GM13976 (cell line): ENCODE measurements around the gene RGS6.

Experiments used
- DNase-seq: peaks from one replicate; pipeline ENCODE4 v3.0.0; 2012; ENCODE audit warnings: low spot score
- in situ Hi-C: fragments of 300-500 bp; cut with MboI; formaldehyde crosslinking; loops from one replicate; pipeline ENCODE4 v1.12.0; 2022; ENCODE audit warnings: low sequenced_read_pairs, mixed read lengths, inconsistent platforms; ENCODE audit not compliant: unreplicated experiment
- TF ChIP-seq, protein P1 (sequence below): IDR thresholded peaks from 2 replicates; pipeline ENCODE4 v1.5.1; 2012; ENCODE audit warnings: borderline replicate concordance, mild to moderate bottlenecking; ENCODE audit not compliant: insufficient read depth; ENCODE audit errors: extremely low read depth, missing control alignments, control extremely low read depth

The RGS6 gene

DNA sequence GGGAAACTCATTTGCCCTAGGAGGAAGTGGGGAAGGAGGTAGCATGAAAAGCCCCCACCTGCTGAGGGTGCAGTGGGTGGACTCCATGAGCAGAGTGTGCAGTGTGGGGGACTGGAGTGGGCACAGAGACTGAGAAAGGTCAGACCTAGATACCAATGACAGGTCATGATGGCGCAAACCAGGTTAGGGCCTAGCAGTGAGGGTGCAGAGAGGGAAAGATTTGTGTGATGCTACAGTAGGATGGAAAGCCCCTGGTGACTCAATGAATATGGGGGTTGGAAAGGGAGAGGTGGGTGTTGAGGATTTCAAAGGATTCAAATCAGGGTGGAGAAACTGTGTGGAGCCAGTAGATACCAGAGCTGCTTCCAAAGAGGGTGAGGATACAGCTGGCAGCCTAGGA lies 642.5 kb downstream of the RGS6 start:
- TF ChIP-seq, protein P1, sequence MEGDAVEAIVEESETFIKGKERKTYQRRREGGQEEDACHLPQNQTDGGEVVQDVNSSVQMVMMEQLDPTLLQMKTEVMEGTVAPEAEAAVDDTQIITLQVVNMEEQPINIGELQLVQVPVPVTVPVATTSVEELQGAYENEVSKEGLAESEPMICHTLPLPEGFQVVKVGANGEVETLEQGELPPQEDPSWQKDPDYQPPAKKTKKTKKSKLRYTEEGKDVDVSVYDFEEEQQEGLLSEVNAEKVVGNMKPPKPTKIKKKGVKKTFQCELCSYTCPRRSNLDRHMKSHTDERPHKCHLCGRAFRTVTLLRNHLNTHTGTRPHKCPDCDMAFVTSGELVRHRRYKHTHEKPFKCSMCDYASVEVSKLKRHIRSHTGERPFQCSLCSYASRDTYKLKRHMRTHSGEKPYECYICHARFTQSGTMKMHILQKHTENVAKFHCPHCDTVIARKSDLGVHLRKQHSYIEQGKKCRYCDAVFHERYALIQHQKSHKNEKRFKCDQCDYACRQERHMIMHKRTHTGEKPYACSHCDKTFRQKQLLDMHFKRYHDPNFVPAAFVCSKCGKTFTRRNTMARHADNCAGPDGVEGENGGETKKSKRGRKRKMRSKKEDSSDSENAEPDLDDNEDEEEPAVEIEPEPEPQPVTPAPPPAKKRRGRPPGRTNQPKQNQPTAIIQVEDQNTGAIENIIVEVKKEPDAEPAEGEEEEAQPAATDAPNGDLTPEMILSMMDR: no peak
- no peak for DNase-seq

DNA sequence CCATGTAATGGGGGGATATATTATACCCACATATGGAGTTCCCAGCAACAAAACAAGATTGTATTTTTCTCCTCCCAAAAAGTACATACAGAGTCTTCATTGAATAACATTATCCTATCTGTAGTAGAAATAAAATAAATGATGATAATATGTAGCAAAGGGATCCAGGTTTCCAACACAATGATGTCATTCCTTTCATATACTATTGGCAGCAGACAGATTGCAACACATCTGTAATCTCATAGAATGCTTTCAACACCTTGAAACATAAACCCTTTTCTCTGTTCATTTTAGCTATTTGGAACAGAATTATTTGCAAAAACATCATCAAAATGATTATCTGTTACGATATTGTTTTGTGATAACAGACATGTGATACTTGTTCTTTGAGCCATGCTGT lies 644.0 kb downstream of the RGS6 start:
- in situ Hi-C loops: no loop called here
- no peak for DNase-seq
- TF ChIP-seq, protein P1: no peak

More for the DNA sequence above, 642.5 kb downstream of the RGS6 start:
- in situ Hi-C loops: no loop called here

DNA sequence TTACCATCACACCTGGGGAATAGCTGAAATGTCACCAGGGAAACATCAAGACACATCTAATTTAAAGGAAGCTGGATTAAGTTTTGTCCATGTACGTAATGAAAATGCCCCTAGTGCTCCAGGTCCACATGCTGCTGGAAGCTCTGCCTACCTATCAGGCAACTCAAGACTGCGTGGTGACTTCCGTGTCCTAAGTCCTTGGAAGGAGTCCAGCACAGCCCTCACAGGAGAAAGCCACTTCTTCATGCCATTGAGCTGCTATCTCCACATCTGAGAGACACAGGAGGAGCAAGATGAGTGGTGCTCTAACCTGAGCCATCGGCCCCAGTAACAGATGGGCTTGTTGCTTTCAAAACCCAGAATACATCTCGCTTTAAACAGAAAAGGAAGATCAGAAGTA lies 645.3 kb downstream of the RGS6 start:
- no peak for DNase-seq
- in situ Hi-C loops: no loop called here
- TF ChIP-seq, protein P1: no peak

DNA sequence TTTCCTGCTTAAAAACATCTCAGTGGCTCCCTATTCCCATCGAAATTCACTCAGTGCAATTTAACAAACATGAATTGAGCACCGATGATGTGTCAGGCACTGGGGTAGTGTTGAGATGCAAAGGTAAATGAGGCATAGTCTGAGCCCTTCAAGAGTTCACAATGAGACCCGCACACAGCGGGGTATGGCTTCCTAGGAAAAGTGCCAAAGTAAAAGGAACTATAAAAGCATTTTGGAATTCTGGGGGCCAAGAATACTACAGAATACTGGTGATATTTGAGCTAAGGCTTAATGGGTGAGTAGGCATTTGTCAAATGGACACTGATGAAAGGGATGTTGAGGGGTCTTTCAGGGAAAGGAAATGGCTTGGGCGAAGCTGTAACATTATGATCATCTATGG lies 646.3 kb downstream of the RGS6 start:
- no peak for DNase-seq
- TF ChIP-seq, protein P1: no peak
- in situ Hi-C loops: no loop called here

DNA sequence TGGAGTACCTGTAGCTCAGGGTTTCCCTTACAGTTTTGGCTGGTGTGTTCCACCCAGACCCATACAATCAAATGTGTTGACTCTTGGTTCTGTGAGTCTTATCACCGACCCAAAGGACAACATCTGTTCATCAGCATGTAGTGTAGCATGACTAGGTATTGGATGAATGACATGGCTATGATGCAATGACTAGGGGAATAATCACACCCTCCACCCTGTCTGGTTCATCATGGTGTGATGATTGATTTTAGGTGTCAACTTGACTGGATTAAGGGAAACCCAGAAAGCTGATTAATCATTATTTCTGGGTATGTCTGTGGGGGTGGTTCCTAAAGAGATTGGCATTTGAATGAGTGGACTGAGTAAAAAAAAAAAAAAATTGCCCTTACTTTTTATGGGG lies 650.4 kb downstream of the RGS6 start:
- TF ChIP-seq, protein P1: no peak
- in situ Hi-C loops: no loop called here
- DNase-seq: no peak

DNA sequence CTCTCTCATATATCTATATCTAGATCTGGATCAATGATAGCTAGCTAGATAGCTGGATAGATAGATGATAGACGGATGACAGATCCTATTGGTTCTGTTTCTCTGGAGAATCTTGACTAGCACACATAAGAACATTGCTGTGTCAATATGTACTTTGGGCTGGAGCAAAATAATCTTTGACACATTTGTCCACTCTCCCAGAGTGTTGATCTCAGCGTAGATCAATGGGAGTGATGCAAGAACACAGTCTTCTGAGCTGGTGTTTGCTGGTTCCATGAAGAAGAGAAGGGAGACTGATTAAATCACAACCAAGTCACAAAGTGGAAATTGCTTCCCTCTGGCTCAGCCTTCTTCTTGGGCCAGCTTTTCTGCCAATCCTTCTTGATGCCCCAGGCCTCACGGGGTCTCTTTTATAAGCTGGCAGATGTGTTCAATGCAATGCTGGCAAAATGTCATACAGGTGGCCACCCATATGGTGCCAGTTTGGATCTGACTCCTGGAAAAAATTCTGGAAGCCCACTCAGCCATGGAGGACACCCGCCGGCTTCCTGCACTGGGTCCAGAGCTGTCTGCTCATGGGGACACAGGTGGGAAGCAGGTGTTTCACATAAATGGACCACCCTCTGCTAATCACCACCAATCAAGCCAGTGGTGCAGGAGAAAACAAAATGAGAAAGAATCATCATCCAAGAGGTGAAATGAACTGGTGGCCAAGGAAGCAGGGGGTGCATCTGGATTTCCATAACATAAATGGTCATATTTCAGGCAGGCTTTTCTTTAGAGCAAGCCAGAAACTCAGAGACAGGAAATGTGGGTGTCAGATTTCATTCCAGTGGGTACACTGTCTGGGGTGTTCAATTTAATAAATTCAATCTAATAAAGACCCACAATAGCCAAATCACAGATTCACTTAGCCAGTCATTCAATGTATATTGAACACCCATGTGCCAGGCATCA lies 651.4 kb downstream of the RGS6 start:
- DNase-seq: no peak
- in situ Hi-C loops: no loop called here
- TF ChIP-seq, protein P1: no peak

DNA sequence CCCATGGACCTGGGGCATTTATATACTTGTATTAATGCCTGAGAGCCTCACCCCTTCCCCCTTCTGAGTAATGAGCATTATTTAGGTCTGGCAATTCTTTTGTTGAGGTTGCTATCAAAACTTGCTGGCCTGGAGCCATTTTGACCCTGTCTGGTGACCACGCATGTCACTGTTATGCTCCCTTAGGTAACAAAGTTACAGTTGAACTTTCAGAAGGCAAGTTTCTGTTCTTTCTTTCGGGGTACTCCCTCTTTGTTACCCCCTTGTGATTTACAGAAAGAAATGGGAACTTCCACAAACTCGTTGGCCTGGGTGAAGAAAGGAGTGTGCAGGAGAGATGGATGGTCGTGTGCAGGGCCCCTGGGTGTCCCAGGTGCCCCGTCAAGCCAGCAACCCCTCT lies 656.3 kb downstream of the RGS6 start:
- in situ Hi-C loops: no loop called here
- TF ChIP-seq, protein P1: no peak
- peak; percentile 43 for DNase-seq
